Fibroblast of the aortic adventitia (primary cell): ENCODE data around the gene WHAMM. TPM values are rescaled to one million over a fixed set of nuclear protein-coding genes. Genes with fewer than 3 reads are reported as not detected.

Experiments used
- DNase-seq: peaks from one replicate; pipeline ENCODE4 v3.0.0-alpha.2; 2010; ENCODE audit warnings: low read depth
- H3K4me3 ChIP-seq: 2 replicates; pipeline ENCODE4 v1.5.1; 2011; ENCODE audit warnings: low read depth, mild to moderate bottlenecking, control low read depth, low read length, moderate library complexity
- total RNA-seq: library from RNA; depleted of rRNA; stranded (reverse); fragments of >200 nt; gene quantifications from 2 replicates; pipeline ENCODE4 v1.2.3, GENCODE V29; 2012; ENCODE audit warnings: low replicate concordance
- TF ChIP-seq, protein P1 (sequence below): IDR thresholded peaks from 2 replicates; pipeline ENCODE4 v1.5.1; 2011; ENCODE audit warnings: mild to moderate bottlenecking, low read length, control low read depth, inconsistent platforms; ENCODE audit not compliant: insufficient read depth

Gene WHAMM
- total RNA-seq, 1 donor, result 4.4 TPM

DNA sequence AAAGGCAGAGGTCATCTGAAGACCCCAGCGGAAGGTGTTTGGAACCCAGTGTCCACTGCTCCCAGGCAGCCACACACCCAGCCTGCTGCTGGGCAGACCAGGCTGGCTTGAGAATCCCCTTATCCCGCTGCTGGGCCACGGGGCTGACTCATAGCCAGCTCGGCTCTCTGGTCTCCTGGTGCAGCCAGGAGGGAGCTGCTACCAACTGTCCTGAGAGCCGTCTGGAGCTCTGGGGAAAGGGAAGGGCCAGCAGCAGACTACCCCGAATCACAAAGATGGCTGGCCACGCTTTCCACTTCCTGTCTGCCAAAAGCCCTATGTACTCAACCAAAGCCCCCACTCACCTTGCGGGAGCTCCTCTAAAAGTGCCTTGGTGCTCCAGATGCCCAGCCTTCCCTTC, 38.3 kb downstream of the WHAMM start:
- no peak overlapping the region for H3K4me3 ChIP-seq
- TF ChIP-seq, protein P1, sequence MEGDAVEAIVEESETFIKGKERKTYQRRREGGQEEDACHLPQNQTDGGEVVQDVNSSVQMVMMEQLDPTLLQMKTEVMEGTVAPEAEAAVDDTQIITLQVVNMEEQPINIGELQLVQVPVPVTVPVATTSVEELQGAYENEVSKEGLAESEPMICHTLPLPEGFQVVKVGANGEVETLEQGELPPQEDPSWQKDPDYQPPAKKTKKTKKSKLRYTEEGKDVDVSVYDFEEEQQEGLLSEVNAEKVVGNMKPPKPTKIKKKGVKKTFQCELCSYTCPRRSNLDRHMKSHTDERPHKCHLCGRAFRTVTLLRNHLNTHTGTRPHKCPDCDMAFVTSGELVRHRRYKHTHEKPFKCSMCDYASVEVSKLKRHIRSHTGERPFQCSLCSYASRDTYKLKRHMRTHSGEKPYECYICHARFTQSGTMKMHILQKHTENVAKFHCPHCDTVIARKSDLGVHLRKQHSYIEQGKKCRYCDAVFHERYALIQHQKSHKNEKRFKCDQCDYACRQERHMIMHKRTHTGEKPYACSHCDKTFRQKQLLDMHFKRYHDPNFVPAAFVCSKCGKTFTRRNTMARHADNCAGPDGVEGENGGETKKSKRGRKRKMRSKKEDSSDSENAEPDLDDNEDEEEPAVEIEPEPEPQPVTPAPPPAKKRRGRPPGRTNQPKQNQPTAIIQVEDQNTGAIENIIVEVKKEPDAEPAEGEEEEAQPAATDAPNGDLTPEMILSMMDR, result no peak
- no peak for DNase-seq

DNA sequence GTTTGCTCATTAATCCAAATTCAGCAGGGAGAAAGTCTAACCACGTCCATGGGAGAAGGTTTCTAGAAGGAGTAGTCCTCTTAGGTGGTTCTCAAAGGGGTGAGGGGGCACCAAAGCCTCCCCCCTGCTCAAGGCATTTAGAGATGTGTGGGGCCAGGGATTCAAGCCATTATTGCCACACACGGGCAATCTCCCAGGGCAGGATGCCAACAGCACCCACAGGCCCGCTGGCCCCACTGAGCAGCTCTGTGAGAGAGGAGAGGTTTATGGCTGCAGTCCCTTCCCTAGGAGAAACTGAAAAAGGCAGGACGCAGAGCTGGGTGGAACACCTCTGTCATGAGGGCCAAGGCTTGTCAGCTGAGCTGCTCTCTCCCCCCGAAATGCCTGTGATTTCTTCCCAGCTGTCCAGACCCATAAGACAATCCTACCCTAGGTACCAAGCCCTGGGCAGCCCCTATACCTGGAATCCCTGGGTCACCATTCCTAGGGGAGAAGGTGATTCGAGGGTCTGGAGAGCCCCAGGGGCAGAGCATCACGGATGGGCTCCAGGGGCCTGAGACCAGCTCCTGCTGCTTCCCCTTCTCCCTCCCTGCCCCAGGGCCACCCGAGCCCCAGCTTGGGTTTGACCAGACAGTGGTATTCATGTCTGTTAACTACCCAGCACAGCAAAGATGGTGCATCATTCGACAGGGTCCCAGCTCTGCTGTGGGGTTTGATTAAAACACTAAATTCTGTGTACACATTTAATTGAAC, 39.0 kb downstream of the WHAMM start:
- H3K4me3 ChIP-seq, result no peak overlapping the region
- no peak for DNase-seq
- TF ChIP-seq, protein P1, result no peak

DNA sequence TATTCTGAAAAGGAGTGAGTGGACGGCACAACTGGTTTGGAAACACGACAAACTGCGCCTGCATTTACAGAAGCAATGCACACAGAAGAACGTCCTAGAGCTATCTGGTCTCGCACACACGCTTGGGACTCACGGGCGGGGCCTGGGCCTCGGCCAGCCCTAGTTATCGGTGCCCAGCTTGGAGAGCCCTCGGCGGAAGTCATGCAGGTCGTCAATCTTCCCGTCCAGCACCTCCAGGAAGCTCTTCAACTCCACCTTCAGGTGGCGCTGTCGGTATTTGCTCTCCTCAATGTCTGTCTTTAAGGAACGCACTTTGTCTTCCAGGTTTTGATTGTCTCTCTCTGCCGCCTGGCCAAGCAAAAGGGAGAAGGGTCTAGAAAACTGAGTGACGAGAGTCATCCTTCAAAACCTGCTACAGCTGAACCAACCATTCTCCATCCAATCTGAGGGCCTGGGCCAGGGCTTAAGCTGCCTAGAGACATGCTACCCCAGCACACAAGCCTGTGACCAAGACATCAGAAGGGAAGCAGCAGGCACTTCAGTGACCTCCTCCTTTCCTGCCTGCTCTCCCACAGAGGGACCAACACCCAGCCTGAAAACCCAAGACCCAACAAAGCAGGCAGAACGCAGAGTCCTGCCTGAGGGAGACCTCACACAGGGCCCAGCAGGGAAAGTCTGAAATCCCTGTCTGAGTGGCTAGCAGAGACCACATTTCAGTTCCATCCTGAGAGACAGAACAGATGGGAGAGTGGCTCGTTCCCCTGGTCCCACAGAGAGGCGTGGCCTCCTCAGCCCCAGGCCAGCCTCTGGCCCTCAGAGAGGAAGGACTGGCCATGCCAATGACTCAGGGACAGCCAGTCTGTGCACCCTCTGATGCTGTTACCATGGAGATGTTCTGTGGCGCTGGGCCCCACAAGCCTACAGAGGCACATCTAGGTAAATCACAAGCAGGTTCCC, 40.4 kb downstream of the WHAMM start:
- TF ChIP-seq, protein P1, result peak; percentile 82
- H3K4me3 ChIP-seq, result no peak overlapping the region
- DNase-seq, result peak; percentile 88

DNA sequence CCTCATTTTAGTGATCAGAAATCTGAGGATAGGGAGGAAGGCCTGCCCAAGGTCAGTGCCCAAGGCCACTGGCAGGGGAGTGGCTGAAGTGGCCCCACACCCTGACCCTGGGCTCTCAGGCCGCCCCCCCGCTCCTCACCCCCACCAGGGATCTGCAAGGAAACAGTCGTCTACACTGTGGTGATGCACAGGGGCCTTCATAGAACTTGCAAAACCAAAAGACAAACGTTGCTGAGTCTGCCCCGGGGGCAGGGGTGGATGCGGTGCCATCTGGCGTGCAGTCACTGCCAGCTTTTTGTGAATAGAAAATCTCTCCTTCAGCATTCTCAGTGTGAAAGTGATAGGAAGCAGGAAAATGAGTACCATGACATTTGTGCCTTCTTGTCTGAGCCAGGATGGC, 41.3 kb downstream of the WHAMM start:
- no peak for DNase-seq
- TF ChIP-seq, protein P1, result no peak
- H3K4me3 ChIP-seq, result no peak overlapping the region

DNA sequence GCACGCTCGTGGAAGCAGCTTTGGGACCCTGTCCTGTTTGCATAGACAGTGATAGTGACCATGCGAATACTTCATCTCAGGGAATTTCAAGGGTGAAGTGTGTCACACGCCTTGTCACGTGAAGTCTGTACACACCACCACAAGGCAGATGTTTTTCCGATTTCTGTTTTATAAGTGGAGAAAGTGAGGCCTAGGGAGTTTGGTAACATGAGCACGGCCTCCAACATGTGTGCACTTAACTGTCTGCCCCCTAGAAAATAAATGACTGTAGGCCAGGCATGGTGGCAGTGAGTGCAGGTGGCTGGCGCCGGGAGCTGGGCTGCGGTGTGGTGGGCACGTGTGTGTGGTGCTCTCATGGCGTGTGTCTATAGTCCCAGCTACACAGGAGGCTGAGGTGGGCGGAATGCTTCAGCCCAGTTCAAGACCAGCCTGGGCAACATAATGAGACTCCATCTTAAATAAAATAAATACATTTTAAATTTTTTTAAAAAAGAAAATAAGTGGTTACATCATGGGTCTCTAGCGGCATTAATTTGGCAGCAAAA, 42.0 kb downstream of the WHAMM start:
- no peak for DNase-seq
- TF ChIP-seq, protein P1, result no peak
- H3K4me3 ChIP-seq, result no peak overlapping the region

DNA sequence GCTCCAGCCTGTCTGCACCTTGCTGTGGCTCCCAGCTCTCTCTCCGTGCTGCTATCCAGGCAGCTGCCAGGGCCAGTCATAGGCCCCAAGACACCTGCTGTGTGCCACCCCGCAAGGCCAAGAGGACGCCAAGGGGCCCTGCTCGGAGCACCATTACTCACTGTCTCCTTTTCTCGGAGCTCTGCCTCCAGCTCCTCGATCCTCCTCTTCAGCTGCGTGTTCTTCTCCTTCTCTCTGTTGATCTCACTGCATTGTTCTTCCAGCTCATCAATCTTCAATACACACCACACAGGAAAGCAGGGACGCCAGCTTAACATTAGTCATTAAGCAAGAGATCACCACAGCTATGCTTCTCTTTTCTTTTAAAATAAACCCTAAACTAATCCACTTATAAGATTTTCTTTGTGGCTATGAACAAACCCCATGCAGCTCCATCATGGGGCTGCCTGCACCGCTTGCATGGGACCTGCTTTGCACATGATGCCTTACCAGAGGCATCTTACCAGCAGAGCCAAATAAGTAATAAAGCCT, 42.6 kb downstream of the WHAMM start:
- peak; percentile 81 for DNase-seq

More for the DNA sequence above, 42.6 kb downstream of the WHAMM start:
- TF ChIP-seq, protein P1, result no peak
- no peak overlapping the region for H3K4me3 ChIP-seq
